Lung (tissue), 12 donors: ENCODE measurements around the gene TYW1. TPM values are rescaled to one million over a fixed set of nuclear protein-coding genes. Genes with fewer than 3 reads are reported as not detected.
"Not testable (repeated sequence)": the region's sequence is repeated elsewhere in the genome, so short reads cannot be mapped to it uniquely, and the experiment has no call there.

ENCODE experiments used
- ATAC-seq: fragments of 200-7000 bp; cut with Tn5 transposase; one replicate; pipeline ENCODE4 v1.9.1; 2020; ENCODE audit warnings: moderate number of reproducible peaks; ENCODE audit not compliant: insufficient read depth, low FRiP score
- DNase-seq, 3 donors: peaks; one replicate each; pipeline ENCODE4 v3.0.0-alpha.2; 2013 to 2017
- H3K27ac ChIP-seq, 2 donors: one replicate each; pipeline ENCODE4 v1.5.1; 2013; ENCODE audit warnings: mild to moderate bottlenecking in 2 of 2, moderate library complexity in 2 of 2, control low read depth in 1 of 2, inconsistent platforms in 1 of 2, low read depth in 1 of 2, low read length in 1 of 2
- H3K27me3 ChIP-seq, 3 donors: one replicate each; pipeline ENCODE4 v1.5.1; 2013; ENCODE audit warnings: low read length in 2 of 3; ENCODE audit not compliant: control insufficient read depth in 3 of 3, insufficient read depth in 3 of 3
- H3K36me3 ChIP-seq, 4 donors: one replicate each; pipeline ENCODE4 v1.5.1; 2013; ENCODE audit warnings: low read length in 4 of 4, mild to moderate bottlenecking in 1 of 4, moderate library complexity in 1 of 4; ENCODE audit not compliant: control insufficient read depth in 4 of 4, insufficient read depth in 4 of 4
- H3K4me1 ChIP-seq, 5 donors: one replicate each; pipeline ENCODE4 v1.5.1; 2013; ENCODE audit warnings: low read length in 5 of 5, mild to moderate bottlenecking in 2 of 5, moderate library complexity in 1 of 5; ENCODE audit not compliant: control insufficient read depth in 5 of 5, insufficient read depth in 5 of 5
- H3K4me3 ChIP-seq: one replicate; pipeline ENCODE4 v1.5.1; 2013; ENCODE audit warnings: mild to moderate bottlenecking, control low read depth, moderate library complexity
- H3K9ac ChIP-seq, 2 donors: one replicate each; pipeline ENCODE4 v1.5.1; 2013; ENCODE audit warnings: low read length in 2 of 2, control low read depth in 1 of 2; ENCODE audit not compliant: insufficient read depth in 1 of 2
- H3K9me3 ChIP-seq, 4 donors: one replicate each; pipeline ENCODE4 v1.5.1; 2013; ENCODE audit warnings: low read length in 3 of 4, mild to moderate bottlenecking in 1 of 4, moderate library complexity in 1 of 4; ENCODE audit not compliant: control insufficient read depth in 4 of 4, insufficient read depth in 3 of 4
- WGBS, 2 donors: extraction: QIAGEN DNeasy Blood & Tissue Kit; methylation state at CpG; one replicate each; pipeline ENCODE4 v1.1.7; 2013; 5-methylcytosine and 5-hydroxymethylcytosine counted together
- polyA plus RNA-seq, 2 donors: library from polyadenylated mRNA; stranded (reverse); fragments of 200-250 nt; gene quantifications; one replicate each; pipeline ENCODE4 v1.2.1, GENCODE V29; 2013
- total RNA-seq, 2 donors: library from RNA; depleted of rRNA in 1 of 2; stranded (reverse); fragments of >200 nt in 1 of 2; gene quantifications; one replicate each; pipeline ENCODE4 v1.2.1, GENCODE V29; 2014 to 2021
- TF ChIP-seq, protein P1 (sequence below): IDR thresholded peaks from 2 replicates; pipeline ENCODE4 v1.5.1; 2012; ENCODE audit warnings: mild to moderate bottlenecking; ENCODE audit errors: control extremely low read depth, extremely low read depth
- donor health status: control.
- donor health status: control.
- donor health status: Bipolar disorder and iron deficiency.
- donor health status: healthy.
- donor health status: DM: yes; HTN: yes; CAD: no.

Gene TYW1
- total and polyA plus RNA-seq, 4 donors, result 6.1 to 27.1 (median 12.0) TPM

DNA sequence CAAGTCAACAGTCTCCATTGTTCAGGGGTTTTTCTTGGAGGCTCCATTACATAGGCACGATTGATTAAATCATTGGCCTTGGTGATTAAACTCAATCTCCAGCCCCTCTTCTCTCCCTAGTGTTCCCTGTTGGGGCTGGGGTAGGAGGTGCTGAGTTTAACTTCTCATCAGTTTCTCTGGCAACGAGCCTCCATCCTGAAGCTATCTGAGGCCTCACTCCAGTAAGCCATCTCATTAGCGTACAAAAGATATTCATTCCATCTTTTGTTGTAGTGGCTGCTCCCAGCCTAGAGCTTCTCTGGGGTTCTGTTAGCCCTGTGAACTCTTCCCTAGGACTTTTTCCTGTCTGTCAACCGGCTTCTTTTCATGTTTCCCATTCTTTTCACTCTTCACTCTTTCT lies 11.6 kb downstream of the TYW1 start:
- Histone ChIP-seq H3K27me3 (no peaks in the 10 kb centered on the region), H3K9me3 (no peaks in the 10 kb centered on the region)

GRCh38 chr7:67009677-67010076 lies 13.0 kb downstream of the TYW1 start:
- ATAC-seq, DNase-seq, H3K27ac ChIP-seq, H3K4me1 ChIP-seq, H3K9me3 ChIP-seq, H3K27me3 ChIP-seq, H3K9ac ChIP-seq, H3K4me3 ChIP-seq: not testable (repeated sequence)
- WGBS, 2 donors, result 92 to 95% methylated on average over 3 of the region's 3 CpGs
- peaks cover 0 to 18% (median 13%) of the 10 kb centered on the region in 4 donors for H3K36me3 ChIP-seq

More for the DNA sequence above, 11.6 kb downstream of the TYW1 start:
- Histone ChIP-seq H3K36me3 (peaks cover 0 to 16% (median 12%) of the 10 kb centered on the region in 4 donors), H3K4me3 (no peak overlapping the region), H3K9ac (no peak overlapping the region), H3K27ac (no peak overlapping the region), H3K4me1 (no peaks in the 10 kb centered on the region)
- no peak for ATAC-seq
- WGBS, 2 donors, result 92 to 94% methylated on average over 4 of the region's 4 CpGs
- TF ChIP-seq, protein P1, sequence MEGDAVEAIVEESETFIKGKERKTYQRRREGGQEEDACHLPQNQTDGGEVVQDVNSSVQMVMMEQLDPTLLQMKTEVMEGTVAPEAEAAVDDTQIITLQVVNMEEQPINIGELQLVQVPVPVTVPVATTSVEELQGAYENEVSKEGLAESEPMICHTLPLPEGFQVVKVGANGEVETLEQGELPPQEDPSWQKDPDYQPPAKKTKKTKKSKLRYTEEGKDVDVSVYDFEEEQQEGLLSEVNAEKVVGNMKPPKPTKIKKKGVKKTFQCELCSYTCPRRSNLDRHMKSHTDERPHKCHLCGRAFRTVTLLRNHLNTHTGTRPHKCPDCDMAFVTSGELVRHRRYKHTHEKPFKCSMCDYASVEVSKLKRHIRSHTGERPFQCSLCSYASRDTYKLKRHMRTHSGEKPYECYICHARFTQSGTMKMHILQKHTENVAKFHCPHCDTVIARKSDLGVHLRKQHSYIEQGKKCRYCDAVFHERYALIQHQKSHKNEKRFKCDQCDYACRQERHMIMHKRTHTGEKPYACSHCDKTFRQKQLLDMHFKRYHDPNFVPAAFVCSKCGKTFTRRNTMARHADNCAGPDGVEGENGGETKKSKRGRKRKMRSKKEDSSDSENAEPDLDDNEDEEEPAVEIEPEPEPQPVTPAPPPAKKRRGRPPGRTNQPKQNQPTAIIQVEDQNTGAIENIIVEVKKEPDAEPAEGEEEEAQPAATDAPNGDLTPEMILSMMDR, result no peak
- DNase-seq, result no peak

GRCh38 chr7:67014076-67014622 lies 17.5 kb downstream of the TYW1 start:
- H3K9ac ChIP-seq, H3K9me3 ChIP-seq, DNase-seq, ATAC-seq, H3K27me3 ChIP-seq, H3K4me3 ChIP-seq, H3K4me1 ChIP-seq, H3K27ac ChIP-seq: not testable (repeated sequence)
- H3K36me3 ChIP-seq, result peaks cover 4 to 16% (median 11%) of the 10 kb centered on the region in 4 donors
- WGBS, 2 donors, result 66 to 82% methylated on average over 9 of the region's 9 CpGs

DNA sequence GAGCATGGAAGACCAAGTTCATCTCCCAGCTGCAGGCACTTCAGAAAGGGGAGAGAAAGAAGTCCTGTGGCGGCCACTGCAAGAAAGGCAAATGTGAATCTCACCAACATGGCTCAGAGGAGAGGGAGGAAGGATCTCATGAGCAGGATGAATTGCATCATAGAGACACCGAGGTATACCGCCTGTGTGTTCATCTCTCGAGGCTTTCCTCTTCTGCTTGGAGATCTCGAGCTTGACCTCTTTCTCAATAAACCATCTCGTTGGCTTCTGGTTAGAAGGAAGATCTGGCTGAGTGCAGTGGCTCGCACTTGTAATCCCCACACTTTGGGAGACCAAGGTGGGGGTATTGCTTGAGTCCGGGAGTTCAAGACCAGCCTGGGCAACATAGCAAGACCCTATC lies 21.3 kb downstream of the TYW1 start:
- H3K36me3 ChIP-seq, result peaks cover 12 to 27% (median 19%) of the 10 kb centered on the region in 4 donors
- not testable (repeated sequence) for H3K27ac ChIP-seq, H3K4me1 ChIP-seq, H3K9ac ChIP-seq, H3K4me3 ChIP-seq, DNase-seq, ATAC-seq, H3K27me3 ChIP-seq, H3K9me3 ChIP-seq
- 36 to 80% methylated on average over 8 of the region's 8 CpGs for WGBS, 2 donors

GRCh38 chr7:67018940-67019339 lies 22.3 kb downstream of the TYW1 start:
- H3K27ac ChIP-seq, result no peak overlapping the region
- WGBS, 2 donors, result 73 to 80% methylated on average over 7 of the region's 7 CpGs
- DNase-seq (no peak), ATAC-seq (no peak)
- H3K4me3 ChIP-seq, result no peak overlapping the region
- peaks cover 12 to 27% (median 19%) of the 10 kb centered on the region in 4 donors for H3K36me3 ChIP-seq
- H3K9me3 ChIP-seq, result no peaks in the 10 kb centered on the region
- H3K9ac ChIP-seq, result no peak overlapping the region
- H3K4me1 ChIP-seq, result peaks cover 0 to 5% (median 0%) of the 10 kb centered on the region in 5 donors
- TF ChIP-seq, protein P1, result no peak
- H3K27me3 ChIP-seq, result no peaks in the 10 kb centered on the region
